Measurements from ENCODE around the gene TMEM179. TPM values are rescaled to one million over a fixed set of nuclear protein-coding genes. Genes with fewer than 3 reads are reported as not detected.
A peak's percentile ranks its signal among the peaks of the same experiment; 100 is the strongest.
"Not testable (repeated sequence)": the region's sequence is repeated elsewhere in the genome, so short reads cannot be mapped to it uniquely, and the experiment has no call there.

TMEM179 gene
- total RNA-seq, 2 donors from 2014 or later = 0.26 TPM; not detected in 1

- H3K36me3 Mint-ChIP-seq (ENCODE audit: low read depth) = no peaks in the 10 kb centered on the region
- no peaks in the 10 kb centered on the region for H3K9me3 Mint-ChIP-seq
- H3K4me1 Mint-ChIP-seq = no peaks in the 10 kb centered on the region
- no peak overlapping the region for H3K4me3 Mint-ChIP-seq
- peak; percentile 62 for ATAC-seq (replicated peaks)
- H3K27ac Mint-ChIP-seq = peak overlapping the region; percentile 75
- H3K27me3 Mint-ChIP-seq = peaks cover 6% of the 10 kb centered on the region
Measured at GRCh38 chr14:104641753-104642539, 37.4 kb upstream of the TMEM179 start.

- Mint-ChIP-seq H3K9me3 (no peaks in the 10 kb centered on the region), H3K4me3 (no peak overlapping the region), H3K27me3 (peaks cover 6% of the 10 kb centered on the region), H3K4me1 (no peaks in the 10 kb centered on the region), H3K27ac (no peak overlapping the region), H3K36me3 (ENCODE audit: low read depth) (no peaks in the 10 kb centered on the region)
- ATAC-seq (replicated peaks) = no peak
Measured at GRCh38 chr14:104640681-104641080, 36.1 kb upstream of the TMEM179 start.

GRCh38 chr14:104639885-104640548 is 35.4 kb upstream of the TMEM179 start:
- peak; percentile 82 for ATAC-seq (replicated peaks)
- Mint-ChIP-seq H3K4me3 (no peak overlapping the region), H3K36me3 (ENCODE audit: low read depth) (no peaks in the 10 kb centered on the region), H3K9me3 (no peaks in the 10 kb centered on the region), H3K27me3 (peaks cover 6% of the 10 kb centered on the region), H3K27ac (no peak overlapping the region), H3K4me1 (no peaks in the 10 kb centered on the region)

GRCh38 chr14:104639471-104639870 is 34.9 kb upstream of the TMEM179 start:
- Mint-ChIP-seq H3K9me3 (no peaks in the 10 kb centered on the region), H3K27ac (no peak overlapping the region), H3K4me1 (no peaks in the 10 kb centered on the region), H3K27me3 (peaks cover 6% of the 10 kb centered on the region), H3K4me3 (no peak overlapping the region), H3K36me3 (ENCODE audit: low read depth) (no peaks in the 10 kb centered on the region)
- no peak for ATAC-seq (replicated peaks)

- H3K4me1 Mint-ChIP-seq = no peaks in the 10 kb centered on the region
- H3K4me3 Mint-ChIP-seq = no peak overlapping the region
- H3K27me3 Mint-ChIP-seq = peaks cover 6% of the 10 kb centered on the region
- no peaks in the 10 kb centered on the region for H3K9me3 Mint-ChIP-seq
- H3K27ac Mint-ChIP-seq = no peak overlapping the region
- ATAC-seq (replicated peaks) = no peak
- H3K36me3 Mint-ChIP-seq (ENCODE audit: low read depth) = no peaks in the 10 kb centered on the region
Measured at GRCh38 chr14:104638927-104639450, 34.4 kb upstream of the TMEM179 start.

- ATAC-seq (replicated peaks) = no peak
- no peaks in the 10 kb centered on the region for H3K9me3 Mint-ChIP-seq
- H3K4me1 Mint-ChIP-seq = no peaks in the 10 kb centered on the region
- peaks cover 6% of the 10 kb centered on the region for H3K27me3 Mint-ChIP-seq
- H3K4me3 Mint-ChIP-seq = no peak overlapping the region
- no peak overlapping the region for H3K27ac Mint-ChIP-seq
- no peaks in the 10 kb centered on the region for H3K36me3 Mint-ChIP-seq (ENCODE audit: low read depth)
Measured at GRCh38 chr14:104638190-104638589, 33.6 kb upstream of the TMEM179 start.

- no peak for ATAC-seq (replicated peaks)
- H3K27me3 Mint-ChIP-seq = peaks cover 6% of the 10 kb centered on the region
- no peaks in the 10 kb centered on the region for H3K9me3 Mint-ChIP-seq
- no peaks in the 10 kb centered on the region for H3K36me3 Mint-ChIP-seq (ENCODE audit: low read depth)
- H3K4me1 Mint-ChIP-seq = no peaks in the 10 kb centered on the region
- no peak overlapping the region for H3K4me3 Mint-ChIP-seq
- no peak overlapping the region for H3K27ac Mint-ChIP-seq
Measured at GRCh38 chr14:104637546-104638003, 33.0 kb upstream of the TMEM179 start.

- ATAC-seq (replicated peaks); H3K4me3 Mint-ChIP-seq; H3K4me1 Mint-ChIP-seq; H3K27ac Mint-ChIP-seq; H3K9me3 Mint-ChIP-seq; H3K27me3 Mint-ChIP-seq; H3K36me3 Mint-ChIP-seq (ENCODE audit: low read depth): not testable (repeated sequence)
Measured at GRCh38 chr14:104636846-104637545, 32.4 kb upstream of the TMEM179 start.

GRCh38 chr14:104636131-104636530 is 31.6 kb upstream of the TMEM179 start:
- Mint-ChIP-seq H3K9me3 (no peaks in the 10 kb centered on the region), H3K4me1 (no peaks in the 10 kb centered on the region), H3K27me3 (peaks cover 6% of the 10 kb centered on the region), H3K27ac (no peak overlapping the region), H3K36me3 (ENCODE audit: low read depth) (no peaks in the 10 kb centered on the region), H3K4me3 (no peak overlapping the region)
- ATAC-seq (replicated peaks) = no peak

GRCh38 chr14:104635717-104636116 is 31.1 kb upstream of the TMEM179 start:
- Mint-ChIP-seq H3K4me1 (no peaks in the 10 kb centered on the region), H3K27me3 (peaks cover 6% of the 10 kb centered on the region), H3K27ac (no peak overlapping the region)

GRCh38 chr14:104634886-104635570 is 30.5 kb upstream of the TMEM179 start:
- Mint-ChIP-seq H3K4me3 (no peak overlapping the region), H3K27me3 (peaks cover 9% of the 10 kb centered on the region), H3K27ac (no peak overlapping the region)

More at GRCh38 chr14:104635717-104636116, 31.1 kb upstream of the TMEM179 start:
- no peaks in the 10 kb centered on the region for H3K36me3 Mint-ChIP-seq (ENCODE audit: low read depth)
- no peak overlapping the region for H3K4me3 Mint-ChIP-seq
- no peak for ATAC-seq (replicated peaks)
- no peaks in the 10 kb centered on the region for H3K9me3 Mint-ChIP-seq

GRCh38 chr14:104634138-104634760 is 29.7 kb upstream of the TMEM179 start:
- Mint-ChIP-seq H3K4me1 (no peaks in the 10 kb centered on the region), H3K9me3 (no peaks in the 10 kb centered on the region), H3K27me3 (peaks cover 9% of the 10 kb centered on the region), H3K4me3 (no peak overlapping the region), H3K36me3 (ENCODE audit: low read depth) (no peaks in the 10 kb centered on the region), H3K27ac (no peak overlapping the region)
- no peak for ATAC-seq (replicated peaks)

More at GRCh38 chr14:104634886-104635570, 30.5 kb upstream of the TMEM179 start:
- H3K9me3 Mint-ChIP-seq = no peaks in the 10 kb centered on the region
- no peaks in the 10 kb centered on the region for H3K4me1 Mint-ChIP-seq
- no peaks in the 10 kb centered on the region for H3K36me3 Mint-ChIP-seq (ENCODE audit: low read depth)
- no peak for ATAC-seq (replicated peaks)

GRCh38 chr14:104633276-104634137 is 28.9 kb upstream of the TMEM179 start:
- ATAC-seq (replicated peaks) = no peak
- no peaks in the 10 kb centered on the region for H3K36me3 Mint-ChIP-seq (ENCODE audit: low read depth)

More at GRCh38 chr14:104633276-104634137, 28.9 kb upstream of the TMEM179 start:
- Mint-ChIP-seq H3K4me3 (no peak overlapping the region), H3K27ac (no peak overlapping the region), H3K27me3 (peaks cover 8% of the 10 kb centered on the region), H3K4me1 (no peaks in the 10 kb centered on the region), H3K9me3 (no peaks in the 10 kb centered on the region)
